Endothelial cell of umbilical vein (primary cell): ENCODE results near the gene LKAAEAR1. TPM values are rescaled to one million over a fixed set of nuclear protein-coding genes. Genes with fewer than 3 reads are reported as not detected.

Experiments
- BruUV-seq: library from RNA; stranded (reverse); fragments of 400-500 nt; replicated peaks from 2 replicates; lab custom pipeline; 2021; lab: Mats Ljungman, UMichigan
- CTCF ChIA-PET: fragments of 300-600, 350-600 bp; sonication (Branson Sonifier 250); formaldehyde crosslinking; loops from one replicate; lab custom pipeline; 2021; ENCODE audit warnings: antibody characterized with exemption, inconsistent platforms; lab: Charles Lee
- POLR2A ChIA-PET: fragments of 300-600, 350-600 bp; sonication (Branson Sonifier 250); formaldehyde crosslinking; loops from one replicate; lab custom pipeline; 2021; ENCODE audit warnings: antibody characterized with exemption, inconsistent platforms; lab: Charles Lee
- DNase-seq: peaks from one replicate; pipeline ENCODE4 v3.0.0-alpha.2; 2011; ENCODE audit warnings: low read depth, low spot score
- FAIRE-seq: peaks from 2 replicates; lab custom pipeline; 2011; peaks lifted over from hg19 to GRCh38; lab: Jason Lieb, UNC
- H2AFZ ChIP-seq: 2 replicates; pipeline ENCODE4 v1.6.0; 2012; ENCODE audit warnings: low read depth, low read length, control low read depth, inconsistent platforms
- H3K27ac ChIP-seq: 2 replicates; pipeline ENCODE4 v1.5.1; 2011; ENCODE audit warnings: low read depth, mild to moderate bottlenecking, control low read depth, low read length, moderate library complexity; ENCODE audit not compliant: insufficient read depth
- H3K27me3 ChIP-seq, 2 experiments: 2 replicates each; pipeline versions ENCODE4 v1.6.0 to v1.6.1; 2011; ENCODE audit warnings: low read length in 2 of 2, mixed read lengths in 1 of 2; ENCODE audit not compliant: control insufficient read depth in 2 of 2, insufficient read depth in 2 of 2
- H3K36me3 ChIP-seq, 2 experiments: 2 replicates in 1 of 2; 3 replicates in 1 of 2; pipeline ENCODE4 v1.5.1; 2011; ENCODE audit warnings: low read length in 2 of 2, mild to moderate bottlenecking in 1 of 2, moderate library complexity in 1 of 2; ENCODE audit not compliant: control insufficient read depth in 2 of 2, insufficient read depth in 2 of 2; ENCODE audit errors: extremely low read depth in 1 of 2
- H3K4me1 ChIP-seq: 3 replicates; pipeline ENCODE4 v1.5.1; 2011; ENCODE audit warnings: mild to moderate bottlenecking, low read length; ENCODE audit not compliant: control insufficient read depth, insufficient read depth; ENCODE audit errors: extremely low read depth
- H3K4me2 ChIP-seq: 2 replicates; pipeline ENCODE4 v1.6.1; 2011; ENCODE audit warnings: low read length, control low read depth, mixed read lengths; ENCODE audit not compliant: insufficient read depth
- H3K4me3 ChIP-seq, 3 experiments: fragments of 200-600 bp in 1 of 3; sonication (generic), shearing (Covaris generic) in 1 of 3; replicated peaks in 1 of 3; 2 replicates each; pipeline ENCODE4 v1.5.1; 2011 to 2016; ENCODE audit warnings: control low read depth in 3 of 3, low read length in 3 of 3, mild to moderate bottlenecking in 2 of 3, inconsistent platforms in 1 of 3, low read depth in 1 of 3, moderate library complexity in 1 of 3; ENCODE audit not compliant: insufficient read depth in 1 of 3
- H3K79me2 ChIP-seq: 2 replicates; pipeline ENCODE4 v1.6.0; 2012; ENCODE audit warnings: low read length, inconsistent platforms; ENCODE audit not compliant: control insufficient read depth, insufficient read depth
- H3K9ac ChIP-seq: replicated peaks from 2 replicates; pipeline ENCODE3; 2011; ENCODE audit warnings: low read length, control low read depth; ENCODE audit not compliant: insufficient read depth; ENCODE audit errors: extremely low read depth
- H3K9me1 ChIP-seq: replicated peaks from 3 replicates; pipeline ENCODE4 v1.6.0; 2011; ENCODE audit warnings: mild to moderate bottlenecking, low read length; ENCODE audit not compliant: control insufficient read depth, insufficient read depth; ENCODE audit errors: extremely low read depth
- H3K9me3 ChIP-seq: replicated peaks from 2 replicates; pipeline ENCODE4 v1.5.1; 2012; ENCODE audit warnings: low read length, inconsistent platforms; ENCODE audit not compliant: control insufficient read depth, insufficient read depth
- H4K20me1 ChIP-seq: replicated peaks from 2 replicates; pipeline ENCODE3; 2011; ENCODE audit warnings: mild to moderate bottlenecking, low read length; ENCODE audit not compliant: control insufficient read depth, insufficient read depth; ENCODE audit errors: extremely low read depth
- JUN ChIP-seq: IDR thresholded peaks from 2 replicates; pipeline ENCODE4 v1.6.1; 2011; ENCODE audit warnings: borderline replicate concordance, low read depth; ENCODE audit not compliant: insufficient read length, insufficient read depth
- MAX ChIP-seq: IDR thresholded peaks from 2 replicates; pipeline ENCODE4 v1.6.1; 2011; ENCODE audit not compliant: insufficient read depth, insufficient read length
- MYC ChIP-seq: IDR thresholded peaks from one replicate; pipeline ENCODE4 v1.6.1; 2011; ENCODE audit warnings: mild to moderate bottlenecking, low read depth, low read length
- POLR2A ChIP-seq: IDR thresholded peaks from 2 replicates; pipeline ENCODE4 v1.6.1; 2012; ENCODE audit warnings: low read depth, mild to moderate bottlenecking, control low read depth, low read length
- POLR2AphosphoS5 ChIP-seq: IDR thresholded peaks from 2 replicates; pipeline ENCODE4 v1.6.1; 2012; ENCODE audit warnings: low read depth, mild to moderate bottlenecking, control low read depth, low read length, moderate library complexity; ENCODE audit not compliant: insufficient read depth
- dilution Hi-C: fragments of 300-500 bp; cut with MboI; formaldehyde crosslinking; loops from one replicate; pipeline ENCODE4 v1.15.0; 2019; ENCODE audit warnings: low sequenced_read_pairs; ENCODE audit not compliant: extremely low pct_ligation_motif_present
- intact Hi-C: fragments of 100-400 bp; cut with micrococcal nuclease; formaldehyde crosslinking; loops from one replicate; pipeline ENCODE4 v1.10.0; 2022
- polyA plus RNA-seq, 4 experiments: library from polyadenylated mRNA; depleted of rRNA in 3 of 4; stranded (reverse) in 3 of 4; unstranded in 1 of 4; fragments of >200 nt; gene quantifications; 2 replicates each; pipeline versions ENCODE4 v1.2.1 to v1.2.3, GENCODE V29; 2011 to 2012; ENCODE audit warnings: missing spikeins in 1 of 4
- total RNA-seq: library from RNA; stranded (reverse); gene quantifications from 2 replicates; pipeline ENCODE4 v1.2.3, GENCODE V29; 2021
- TF ChIP-seq, protein P1 (sequence below), 2 donors: IDR thresholded peaks; 1 replicate in 1 of 2; 2 replicates in 1 of 2; pipeline ENCODE4 v1.5.1; 2011; ENCODE audit warnings: low read length in 2 of 2, mild to moderate bottlenecking in 2 of 2, moderate library complexity in 2 of 2, control low read depth in 1 of 2, inconsistent platforms in 1 of 2, low read depth in 1 of 2; ENCODE audit not compliant: insufficient read depth in 1 of 2; ENCODE audit errors: extremely low read depth in 1 of 2

Gene LKAAEAR1
- total and polyA plus RNA-seq, 2 donors (not counting 3 experiments of a cell fraction or from before 2014, with no cell fraction given): 0.29 TPM; not detected in 1

DNA sequence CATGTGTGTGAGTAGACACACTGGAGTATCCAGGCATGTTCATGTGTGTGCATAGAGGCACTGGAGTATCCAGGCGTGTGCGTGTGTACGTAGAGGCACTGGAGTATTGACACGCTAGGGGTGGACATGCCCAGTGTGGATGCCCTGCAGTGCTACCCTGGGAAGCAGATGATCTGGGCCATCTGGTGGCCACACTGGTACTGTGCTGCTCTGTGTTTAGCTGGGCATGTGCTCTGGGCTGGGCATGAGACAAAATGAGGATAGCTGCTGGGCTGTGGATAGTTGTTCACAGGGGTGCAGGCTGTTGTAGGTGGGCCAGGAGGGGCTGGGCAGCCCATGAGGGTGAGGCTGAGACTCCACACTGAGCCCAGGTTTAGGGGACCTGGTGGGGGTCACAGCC, 47.2 kb upstream of the LKAAEAR1 start:
- Histone ChIP-seq H3K4me3 (no peak overlapping the region), H2AFZ (no peak overlapping the region), H3K4me2 (no peak overlapping the region), H3K36me3 (no peaks in the 10 kb centered on the region), H4K20me1 (no peaks in the 10 kb centered on the region), H3K27me3 (peaks cover 0 to 6% of the 10 kb centered on the region in 2 experiments), H3K9ac (no peak overlapping the region), H3K9me3 (no peaks in the 10 kb centered on the region), H3K79me2 (no peaks in the 10 kb centered on the region), H3K4me1 (no peaks in the 10 kb centered on the region), H3K9me1 (no peaks in the 10 kb centered on the region), H3K27ac (no peak overlapping the region)
- no peak for TF ChIP-seq JUN
- no peak for TF ChIP-seq MAX
- no peak for TF ChIP-seq POLR2AphosphoS5
- TF ChIP-seq, protein P1, sequence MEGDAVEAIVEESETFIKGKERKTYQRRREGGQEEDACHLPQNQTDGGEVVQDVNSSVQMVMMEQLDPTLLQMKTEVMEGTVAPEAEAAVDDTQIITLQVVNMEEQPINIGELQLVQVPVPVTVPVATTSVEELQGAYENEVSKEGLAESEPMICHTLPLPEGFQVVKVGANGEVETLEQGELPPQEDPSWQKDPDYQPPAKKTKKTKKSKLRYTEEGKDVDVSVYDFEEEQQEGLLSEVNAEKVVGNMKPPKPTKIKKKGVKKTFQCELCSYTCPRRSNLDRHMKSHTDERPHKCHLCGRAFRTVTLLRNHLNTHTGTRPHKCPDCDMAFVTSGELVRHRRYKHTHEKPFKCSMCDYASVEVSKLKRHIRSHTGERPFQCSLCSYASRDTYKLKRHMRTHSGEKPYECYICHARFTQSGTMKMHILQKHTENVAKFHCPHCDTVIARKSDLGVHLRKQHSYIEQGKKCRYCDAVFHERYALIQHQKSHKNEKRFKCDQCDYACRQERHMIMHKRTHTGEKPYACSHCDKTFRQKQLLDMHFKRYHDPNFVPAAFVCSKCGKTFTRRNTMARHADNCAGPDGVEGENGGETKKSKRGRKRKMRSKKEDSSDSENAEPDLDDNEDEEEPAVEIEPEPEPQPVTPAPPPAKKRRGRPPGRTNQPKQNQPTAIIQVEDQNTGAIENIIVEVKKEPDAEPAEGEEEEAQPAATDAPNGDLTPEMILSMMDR (IDR thresholded peaks at IDR 0.05; ENCODE audit: extremely low read depth in 1 of 2, insufficient read depth in 1 of 2, low read depth in 1 of 2, low read length in 2 of 2): peak in 1 of 2 donors; percentile 48
- ChIA-PET CTCF (interaction anchor here (0.6 to 1.0 kb wide), 3 partner anchors 10 to 266 kb away, joined by 3 to 5 read pairs (median 3); partner anchors contain the start of gene TPD52L2), POLR2A (no interaction called here)
- dilution Hi-C loops: no loop called here
- FAIRE-seq (peak; percentile 15), DNase-seq (no peak)
- no TSS peak for BruUV-seq
- intact Hi-C loops: no loop called here

DNA sequence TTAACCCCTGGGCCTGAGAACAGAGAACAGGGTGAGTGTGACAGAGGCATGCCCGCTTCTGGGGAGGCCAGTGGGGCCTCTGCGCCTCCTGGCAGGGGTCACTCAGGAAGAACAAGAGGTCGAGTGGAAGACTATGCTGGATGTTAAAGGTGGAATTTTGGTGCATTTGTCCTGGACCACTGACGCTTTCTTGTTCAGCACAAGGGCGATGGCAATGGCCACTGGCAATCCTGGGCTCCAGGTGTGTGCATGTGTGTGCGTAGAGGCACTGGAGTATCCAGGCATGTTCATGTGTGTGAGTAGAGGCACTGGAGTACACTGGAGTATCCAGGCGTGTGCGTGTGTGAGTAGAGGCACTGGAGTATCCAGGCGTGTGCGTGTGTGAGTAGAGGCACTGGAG, 46.7 kb upstream of the LKAAEAR1 start:
- no peaks in the 10 kb centered on the region for H3K9me3 ChIP-seq
- no peak overlapping the region for H3K9ac ChIP-seq
- intact Hi-C loops: no loop called here
- H3K79me2 ChIP-seq: no peaks in the 10 kb centered on the region
- no peaks in the 10 kb centered on the region for H4K20me1 ChIP-seq
- no peak overlapping the region for H3K4me3 ChIP-seq
- no peak overlapping the region for H3K4me2 ChIP-seq
- ChIA-PET CTCF (interaction anchor here (1.0 kb wide), 1 partner anchor 47 kb away, joined by 5 read pairs; no protein-coding TSS in a partner anchor), POLR2A (no interaction called here)
- no peak overlapping the region for H3K27ac ChIP-seq
- no peak overlapping the region for H2AFZ ChIP-seq
- no peaks in the 10 kb centered on the region for H3K36me3 ChIP-seq
- TF ChIP-seq MYC (no peak), POLR2A (no peak)
- TF ChIP-seq, protein P1 (IDR thresholded peaks at IDR 0.05; ENCODE audit: extremely low read depth in 1 of 2, insufficient read depth in 1 of 2, low read depth in 1 of 2, low read length in 2 of 2): no peak
- no peaks in the 10 kb centered on the region for H3K9me1 ChIP-seq
- no TSS peak for BruUV-seq
- H3K27me3 ChIP-seq: peaks cover 0 to 6% of the 10 kb centered on the region in 2 experiments
- DNase-seq (no peak), FAIRE-seq (no peak)
- no peaks in the 10 kb centered on the region for H3K4me1 ChIP-seq
- dilution Hi-C loops: no loop called here
